Vein endothelial cell (primary cell): ENCODE data around the gene FAU. TPM values are rescaled to one million over a fixed set of nuclear protein-coding genes. Genes with fewer than 3 reads are reported as not detected.

Experiments used
- small RNA-seq: library from RNA; depleted of rRNA; stranded (forward); fragments of <200 nt; gene quantifications from one replicate; pipeline ENCODE3, GENCODE V24; 2012
- total RNA-seq: library from RNA; depleted of rRNA; stranded (reverse); fragments of >200 nt; gene quantifications from 2 replicates; pipeline ENCODE4 v1.2.3, GENCODE V29; 2012

Gene FAU
- total RNA-seq = 163 and 171 TPM in 2 replicates

GRCh38 chr11:65121865-65122696 is at the start of gene FAU, which contains the start of gene MRPL49:
FAU (minus strand) TSS chr11:65122134; CDS start chr11:65121813, 321 bp downstream.
MRPL49 (plus strand) TSS chr11:65122321; CDS start chr11:65122347, 26 bp downstream.

DNA sequence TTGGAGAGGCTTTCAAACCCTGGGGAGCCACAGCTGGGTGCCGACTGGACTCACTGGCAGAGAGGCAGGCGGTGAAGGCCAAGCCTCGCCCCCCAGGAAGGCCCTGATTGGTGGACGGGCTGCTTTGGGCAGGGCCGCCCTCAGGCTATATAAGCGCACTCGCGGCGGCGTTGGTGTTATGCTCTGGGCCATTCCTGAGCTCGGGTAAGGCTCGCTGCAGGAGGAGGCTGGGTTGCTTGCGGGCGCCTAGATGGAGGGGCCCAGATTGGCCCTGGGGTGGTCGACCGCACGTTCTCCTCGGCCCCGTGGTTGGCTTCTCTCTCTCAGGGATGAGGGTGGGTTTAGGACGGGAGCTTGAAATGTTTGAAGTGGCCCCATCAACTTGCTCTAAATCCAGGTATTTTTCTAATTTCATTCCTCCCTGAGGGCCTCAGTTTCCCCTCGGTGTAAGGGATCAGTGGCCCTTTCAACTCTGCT is 48.2 kb upstream of the FAU start, which contains the start of gene SPDYC:
Gene SPDYC, plus strand, starts transcription at position 176 of the 477 bp plus-strand sequence. CDS start 1,125 bp downstream, outside the sequence.

GRCh38 chr11:65134240-65134951 is 12.5 kb upstream of the FAU start, which contains the start of gene SYVN1:
SYVN1 (minus strand) TSS chr11:65134519; CDS start chr11:65133601, 918 bp downstream.

GRCh38 chr11:65117206-65118096 is 4.5 kb downstream of the FAU start, which contains the start of gene ZNHIT2:
ZNHIT2 (minus strand) TSS chr11:65117701; CDS start chr11:65117653, 48 bp downstream.

DNA sequence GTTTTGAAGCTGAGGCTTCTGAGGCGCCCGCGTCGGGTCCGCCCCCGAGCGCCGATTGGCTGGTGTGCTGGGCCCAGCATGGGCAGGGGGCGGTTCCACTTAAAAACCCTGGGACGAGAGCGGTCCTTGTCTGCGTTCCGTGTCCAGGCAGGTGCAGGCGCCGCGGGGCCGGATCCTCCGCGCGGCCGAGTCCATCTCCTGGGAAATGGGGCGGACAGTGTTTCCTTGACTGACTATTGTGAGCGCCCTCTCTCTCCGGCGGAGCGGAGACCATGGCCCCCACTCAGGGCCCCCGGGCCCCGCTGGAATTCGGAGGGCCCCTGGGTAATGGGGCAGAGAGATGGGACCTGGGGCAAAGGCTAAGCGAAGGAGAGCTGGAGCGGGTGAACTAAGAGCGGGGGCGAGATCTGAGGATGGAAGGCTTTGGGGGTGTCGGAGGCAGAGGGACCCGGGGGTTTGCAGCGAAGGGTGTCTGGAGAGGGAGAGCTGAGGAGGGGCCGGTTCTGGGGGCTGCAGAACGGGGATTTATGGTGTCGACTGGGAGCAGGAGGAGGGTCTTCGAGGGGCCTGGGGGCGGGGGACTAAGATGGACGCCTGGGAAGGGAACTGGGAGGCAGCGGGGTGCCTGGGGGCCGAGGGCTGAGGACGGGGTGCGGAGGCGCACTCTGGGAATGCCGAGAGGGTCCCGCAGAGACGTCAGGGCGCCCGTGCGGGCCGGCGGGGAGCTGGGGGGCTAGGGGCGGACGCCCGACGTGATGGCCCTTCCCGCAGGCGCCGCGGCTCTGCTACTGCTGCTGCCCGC is 10.0 kb downstream of the FAU start, which contains the start of gene TM7SF2:
Gene TM7SF2, plus strand, starts transcription at position 129 of the 802 bp plus-strand sequence. Its CDS starts 144 bp downstream, at position 273.

GRCh38 chr11:65095974-65096806 is 25.7 kb downstream of the FAU start, which contains the start of gene VPS51:
VPS51 (plus strand) TSS chr11:65096214; CDS start chr11:65096251, 37 bp downstream.

DNA sequence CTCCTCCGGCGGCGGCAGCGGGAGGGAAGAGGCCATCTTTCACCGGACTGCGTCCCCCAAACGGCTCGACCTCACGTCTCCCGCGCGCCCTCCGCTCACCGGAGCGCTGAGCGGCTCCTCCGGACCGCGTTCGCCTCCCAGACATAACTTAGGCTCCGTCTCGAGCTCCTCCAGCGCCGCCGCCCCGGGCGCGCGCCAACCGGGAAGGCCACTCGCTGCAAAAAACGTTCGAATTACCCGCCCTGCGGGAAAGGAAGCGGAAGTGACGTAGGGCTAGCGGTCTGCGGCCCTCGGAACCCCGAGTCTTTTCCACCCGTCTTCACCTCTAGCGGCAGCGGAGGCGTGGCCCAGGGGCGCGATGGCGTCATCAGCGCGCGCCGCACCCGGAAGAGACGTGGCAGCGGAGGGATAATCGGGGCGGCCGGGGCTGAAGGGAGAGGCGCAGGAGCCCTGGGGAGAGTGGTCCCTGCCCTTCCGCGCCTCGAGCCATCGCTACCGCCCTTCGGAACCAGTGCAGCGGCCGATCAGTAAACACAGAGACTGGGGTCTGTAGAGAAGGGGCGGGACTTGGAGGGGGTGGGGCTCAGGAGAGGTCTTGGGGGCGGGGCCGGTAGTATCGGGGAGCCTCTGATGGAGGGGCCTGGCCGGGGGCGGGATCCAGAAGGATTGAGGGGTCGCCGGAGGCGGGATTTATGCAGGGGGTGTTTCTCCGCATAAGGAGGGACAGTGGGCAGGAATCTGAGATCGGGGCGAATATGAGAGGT is 37.9 kb downstream of the FAU start, which contains the start of the genes CDCA5 and ZFPL1:
Gene CDCA5, minus strand, starts transcription at position 207 of the 764 bp plus-strand sequence. Its CDS starts 62 bp downstream, at position 145.
Gene ZFPL1, plus strand, starts transcription at position 389 of the 764 bp plus-strand sequence. CDS start 477 bp downstream, outside the sequence.

Small RNA genes within 50 kb of the gene (small RNA-seq; reads per million reads assigned to genes)
- gene HIGD1AP10 (not detected), gene PDCL2P2 (not detected), gene RNU2-23P (13.3 reads per million, percentile 96 among the genes with 10 or more reads in this experiment)

Other genes with a start within 250 kb of the FAU start
- 97.7 and 129 TPM in 2 replicates for gene EHD1, start 243.5 kb downstream of the FAU start, total RNA-seq
- 19.1 and 19.3 TPM in 2 replicates for gene ATG2A, start 204.9 kb downstream of the FAU start, total RNA-seq
- 10.8 and 12.4 TPM in 2 replicates for gene PPP2R5B, start 197.4 kb downstream of the FAU start, total RNA-seq
- not detected in 2 replicates for gene GPHA2, start 186.2 kb downstream of the FAU start, total RNA-seq
- not detected in 2 replicates for gene MAJIN, start 150.0 kb downstream of the FAU start, total RNA-seq
- 0.38 and 0.98 TPM in 2 replicates for gene BATF2, start 125.2 kb downstream of the FAU start, total RNA-seq
- gene ARL2, start 108.0 kb downstream of the FAU start, total RNA-seq = 97.8 and 115 TPM in 2 replicates
- gene SNX15, start 94.7 kb downstream of the FAU start, total RNA-seq = 11.4 and 13.7 TPM in 2 replicates
- 9.3 and 12.4 TPM in 2 replicates for gene SAC3D1, start 80.9 kb downstream of the FAU start, total RNA-seq
- gene NAALADL1, start 63.6 kb downstream of the FAU start, total RNA-seq = 5.5 and 7.2 TPM in 2 replicates
- 9.5 and 15.1 TPM in 2 replicates for gene CDCA5, start 38.1 kb downstream of the FAU start, total RNA-seq
- gene ZFPL1, start 37.9 kb downstream of the FAU start, total RNA-seq = 39.3 and 45.1 TPM in 2 replicates
- 204 and 261 TPM in 2 replicates for gene VPS51, start 25.9 kb downstream of the FAU start, total RNA-seq
- gene TM7SF2, start 10.3 kb downstream of the FAU start, total RNA-seq = 16.9 and 20.6 TPM in 2 replicates
- 8.0 and 11.4 TPM in 2 replicates for gene ZNHIT2, start 4.4 kb downstream of the FAU start, total RNA-seq
- 54.5 and 58.6 TPM in 2 replicates for gene MRPL49, start 187 bp upstream of the FAU start, total RNA-seq
- gene SYVN1, start 12.4 kb upstream of the FAU start, total RNA-seq = 9.8 and 21.8 TPM in 2 replicates
- not detected in 2 replicates for gene SPDYC, start 48.1 kb upstream of the FAU start, total RNA-seq
- 173 and 196 TPM in 2 replicates for gene CAPN1, start 59.8 kb upstream of the FAU start, total RNA-seq
- gene POLA2, start 139.8 kb upstream of the FAU start, total RNA-seq = 11.3 and 13.4 TPM in 2 replicates
- gene CDC42EP2, start 192.7 kb upstream of the FAU start, total RNA-seq = 30.0 and 31.0 TPM in 2 replicates
- gene DPF2, start 211.7 kb upstream of the FAU start, total RNA-seq = 56.8 and 57.1 TPM in 2 replicates
- gene TIGD3, start 232.6 kb upstream of the FAU start, total RNA-seq = 0.29 and 0.33 TPM in 2 replicates